ENCODE data around the gene BICC1. TPM values are rescaled to one million over a fixed set of nuclear protein-coding genes. Genes with fewer than 3 reads are reported as not detected.
A peak's percentile ranks its signal among the peaks of the same experiment; 100 is the strongest.

Gene BICC1
- total and polyA plus RNA-seq, 2 of the 4 experiments (the other 2 are of a cell fraction): 5.7 to 42.5 TPM

DNA sequence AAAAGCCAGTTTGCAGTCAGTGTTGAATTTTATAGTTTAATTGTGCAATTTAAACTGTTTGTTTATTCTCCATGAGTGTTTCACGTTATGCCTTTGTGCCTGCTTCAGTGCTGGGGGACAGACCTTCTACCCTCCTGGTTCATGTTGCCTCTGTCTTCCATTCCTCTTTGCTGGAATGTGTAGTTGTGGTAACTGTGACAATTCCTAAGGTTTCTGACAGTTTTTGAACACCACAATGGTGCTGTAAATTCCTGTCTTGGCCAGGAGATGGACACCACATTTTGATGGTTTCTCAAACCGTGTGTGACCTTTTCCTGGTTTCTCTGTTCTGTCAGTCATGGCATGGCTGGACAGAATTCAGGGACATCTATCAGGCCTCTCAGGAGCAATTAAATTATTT is 201.7 kb downstream of the BICC1 start:
- no peak overlapping the region for H2AK5ac ChIP-seq (ENCODE audit: low read depth, low read length)
- peak overlapping the region; percentile 31; the same call in 1 of the 2 replicates for H3K14ac ChIP-seq (replicated peaks; ENCODE audit: low read depth, low read length)
- ATAC-seq (ENCODE audit: low read depth): no peak; the same call in 1 of the 2 replicates
- no peak overlapping the region for H4K91ac ChIP-seq (ENCODE audit: insufficient read depth, low read depth, low read length)
- dilution Hi-C loops (cut with HindIII; ENCODE audit: low sequenced_read_pairs, unreplicated experiment) (no loop called here), in situ Hi-C loops (cut with MboI; ENCODE audit: low sequenced_read_pairs) (no loop called here), intact Hi-C loops (cut with micrococcal nuclease) (no loop called here)
- peaks cover 6 to 10% of the 10 kb centered on the region in 2 experiments for H3K79me1 ChIP-seq (ENCODE audit: low read depth in 1 of 2, low read length in 2 of 2)
- TF ChIP-seq, protein P1, sequence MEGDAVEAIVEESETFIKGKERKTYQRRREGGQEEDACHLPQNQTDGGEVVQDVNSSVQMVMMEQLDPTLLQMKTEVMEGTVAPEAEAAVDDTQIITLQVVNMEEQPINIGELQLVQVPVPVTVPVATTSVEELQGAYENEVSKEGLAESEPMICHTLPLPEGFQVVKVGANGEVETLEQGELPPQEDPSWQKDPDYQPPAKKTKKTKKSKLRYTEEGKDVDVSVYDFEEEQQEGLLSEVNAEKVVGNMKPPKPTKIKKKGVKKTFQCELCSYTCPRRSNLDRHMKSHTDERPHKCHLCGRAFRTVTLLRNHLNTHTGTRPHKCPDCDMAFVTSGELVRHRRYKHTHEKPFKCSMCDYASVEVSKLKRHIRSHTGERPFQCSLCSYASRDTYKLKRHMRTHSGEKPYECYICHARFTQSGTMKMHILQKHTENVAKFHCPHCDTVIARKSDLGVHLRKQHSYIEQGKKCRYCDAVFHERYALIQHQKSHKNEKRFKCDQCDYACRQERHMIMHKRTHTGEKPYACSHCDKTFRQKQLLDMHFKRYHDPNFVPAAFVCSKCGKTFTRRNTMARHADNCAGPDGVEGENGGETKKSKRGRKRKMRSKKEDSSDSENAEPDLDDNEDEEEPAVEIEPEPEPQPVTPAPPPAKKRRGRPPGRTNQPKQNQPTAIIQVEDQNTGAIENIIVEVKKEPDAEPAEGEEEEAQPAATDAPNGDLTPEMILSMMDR (conservative IDR thresholded peaks at IDR 0.05; ENCODE audit: low read depth, low read length): no peak
- TF ChIP-seq FOS (IDR thresholded peaks at IDR 0.05; ENCODE audit: low read depth, low read length) (no peak), MAZ (IDR thresholded peaks at IDR 0.05; ENCODE audit: borderline replicate concordance, low read depth, low read length) (no peak), MAFK (IDR thresholded peaks at IDR 0.05; ENCODE audit: low read depth, low read length) (no peak)
- peak overlapping the region; percentile 7; the same call in 1 of the 2 replicates for H2BK120ac ChIP-seq (ENCODE audit: low read depth, low read length)
- H3K9me3 ChIP-seq (ENCODE audit: control insufficient read depth, insufficient read depth, low read length): no peaks in the 10 kb centered on the region
- peak overlapping the region; percentile 20 for H2BK5ac ChIP-seq (ENCODE audit: low read depth, low read length, poor library complexity, severe bottlenecking)
- BruUV-seq (replicated peaks): no TSS peak
- 100% methylated on average over 1 of the region's 2 CpGs; no CpG with 5 or more reads in 1 of the 2 experiments for WGBS, 2 experiments (ENCODE audit: extremely low coverage in 2 of 2, insufficient read length in 1 of 2)
- ChIA-PET POLR2A (ENCODE audit: unreplicated experiment) (no interaction called here), CTCF (no interaction called here)
- no peak overlapping the region for H3K4me3 ChIP-seq (ENCODE audit: insufficient read depth, low read depth, low read length)
- H3K4me2 ChIP-seq (ENCODE audit: low read depth, low read length): no peak overlapping the region
- no peaks in the 10 kb centered on the region for H3K27me3 ChIP-seq (ENCODE audit: control insufficient read depth, insufficient read depth, low read length)
- no peak overlapping the region for H3K27ac ChIP-seq (ENCODE audit: insufficient read depth, low read length)
- no peak overlapping the region; the same call in 1 of the 2 replicates for H2BK20ac ChIP-seq (ENCODE audit: low read depth, low read length)
- no peak overlapping the region for H2AFZ ChIP-seq (replicated peaks; ENCODE audit: low read length, poor library complexity)
- no peak overlapping the region for H4K8ac ChIP-seq (ENCODE audit: low read depth in 2 of 2, low read length in 2 of 2)
- H3K9ac ChIP-seq (ENCODE audit: low read depth, low read length): no peak overlapping the region
- H2BK15ac ChIP-seq (ENCODE audit: low read depth, low read length): no peak overlapping the region
- H4K20me1 ChIP-seq (ENCODE audit: insufficient read depth, low read length): no peaks in the 10 kb centered on the region; the same call in 1 of the 2 replicates
- H3K18ac ChIP-seq (ENCODE audit: low read depth, low read length): peak overlapping the region; percentile 59; the same call in 1 of the 2 replicates
- H3K4ac ChIP-seq (ENCODE audit: low read depth, low read length): peak overlapping the region; percentile 52; the same call in 1 of the 2 replicates
- H3K36me3 ChIP-seq (ENCODE audit: control insufficient read depth, insufficient read depth, low read length): peaks cover 3% of the 10 kb centered on the region; the same call in 1 of the 2 replicates
- no peak overlapping the region for H2AK9ac ChIP-seq (replicated peaks; ENCODE audit: low read depth, low read length, poor library complexity)
- H3K56ac ChIP-seq (ENCODE audit: extremely low read depth, insufficient read depth, low read length): no peak overlapping the region
- H3K23ac ChIP-seq (ENCODE audit: low read depth, low read length): no peak overlapping the region; the same call in 1 of the 2 replicates
- DNase-seq: no peak
- H4K5ac ChIP-seq (ENCODE audit: low read depth, low read length): no peak overlapping the region; the same call in 1 of the 2 replicates
- H3K9me1 ChIP-seq (ENCODE audit: insufficient read depth, low read length): peaks cover 3% of the 10 kb centered on the region; the same call in 1 of the 2 replicates
- H3K4me1 ChIP-seq (ENCODE audit: control insufficient read depth, insufficient read depth, low read length): peaks cover 5% of the 10 kb centered on the region

Measured in IMR-90 (cell line).